HepG2 (cell line): ENCODE results near the gene KRT14. TPM values are rescaled to one million over a fixed set of nuclear protein-coding genes. Genes with fewer than 3 reads are reported as not detected.

Experiments
- ARNT2 ChIP-seq: sonication (generic); formaldehyde crosslinking; IDR thresholded peaks from 2 replicates; pipeline ENCODE4 v1.8.0; 2022; ENCODE audit warnings: mild to moderate bottlenecking, low read depth, missing genetic modification reagents, moderate library complexity
- KDM6A ChIP-seq: IDR thresholded peaks from 2 replicates; pipeline ENCODE4 v1.6.1; 2016; ENCODE audit warnings: low read depth
- NCOA2 ChIP-seq: sonication (generic); formaldehyde crosslinking; IDR thresholded peaks from 2 replicates; pipeline ENCODE4 v1.8.0; 2022; ENCODE audit warnings: inconsistent platforms
- SNRNP70 ChIP-seq: fragments of 200-400 bp; formaldehyde crosslinking; IDR thresholded peaks from 2 replicates; pipeline ENCODE4 v1.6.1; 2017; ENCODE audit warnings: mild to moderate bottlenecking, low read depth, low read length, moderate library complexity
- SP2 ChIP-seq: sonication (generic); formaldehyde crosslinking; IDR thresholded peaks from 2 replicates; pipeline ENCODE4 v1.5.1; 2020; ENCODE audit warnings: mild to moderate bottlenecking, missing genetic modification reagents
- TBP ChIP-seq: sonication (generic); formaldehyde crosslinking; IDR thresholded peaks from 2 replicates; pipeline ENCODE4 v1.5.0; 2020; ENCODE audit warnings: missing genetic modification reagents
- UBTF ChIP-seq: sonication (generic); formaldehyde crosslinking; IDR thresholded peaks from 2 replicates; pipeline ENCODE4 v1.4.0; 2020; ENCODE audit warnings: mild to moderate bottlenecking, missing genetic modification reagents
- ZFAT ChIP-seq: sonication (generic); formaldehyde crosslinking; conservative IDR thresholded peaks from 2 replicates; pipeline ENCODE4 v1.8.1; 2023; ENCODE audit warnings: missing genetic modification reagents, inconsistent platforms
- ZHX2 ChIP-seq, 2 experiments: sonication (generic) in 1 of 2; formaldehyde crosslinking in 1 of 2; IDR thresholded peaks; 2 replicates each; pipeline versions ENCODE4 v1.6.1 to v1.9.0; 2014 to 2022; ENCODE audit warnings: antibody characterized with exemption in 1 of 2, borderline replicate concordance in 1 of 2, inconsistent platforms in 1 of 2, low read depth in 1 of 2, missing genetic modification reagents in 1 of 2
- ZNF136 ChIP-seq: sonication (generic); formaldehyde crosslinking; IDR thresholded peaks from 2 replicates; pipeline ENCODE4 v1.8.1; 2022; ENCODE audit warnings: low read depth, mild to moderate bottlenecking, moderate library complexity, missing genetic modification reagents
- ZNF17 ChIP-seq: sonication (generic); formaldehyde crosslinking; IDR thresholded peaks from 2 replicates; pipeline ENCODE4 v1.5.0; 2020; ENCODE audit warnings: mild to moderate bottlenecking, missing genetic modification reagents
- ZNF280B ChIP-seq: sonication (generic); formaldehyde crosslinking; IDR thresholded peaks from 2 replicates; pipeline ENCODE4 v1.5.0; 2020; ENCODE audit warnings: missing genetic modification reagents, mild to moderate bottlenecking, borderline replicate concordance
- ZNF281 ChIP-seq: sonication (generic); formaldehyde crosslinking; IDR thresholded peaks from 2 replicates; pipeline ENCODE4 v1.4.0; 2020; ENCODE audit warnings: missing genetic modification reagents, borderline replicate concordance
- ZNF570 ChIP-seq: sonication (generic); formaldehyde crosslinking; IDR thresholded peaks from 2 replicates; pipeline ENCODE4 v1.4.0; 2020; ENCODE audit warnings: mild to moderate bottlenecking, missing genetic modification reagents, borderline replicate concordance
- ZNF670 ChIP-seq: sonication (generic); formaldehyde crosslinking; IDR thresholded peaks from 2 replicates; pipeline ENCODE4 v1.8.0; 2022; ENCODE audit warnings: mild to moderate bottlenecking, missing genetic modification reagents, borderline replicate concordance
- polyA plus RNA-seq, 8 experiments: library from polyadenylated mRNA; depleted of rRNA in 3 of 8; stranded (reverse) in 7 of 8; unstranded in 1 of 8; fragments of >200 nt; fragmentation: Illumina TruSeq in 4 of 8; extraction: Trizol in 4 of 8; gene quantifications; 2 replicates each; pipeline versions ENCODE4 v1.2.1 to v1.2.3, GENCODE V29; 2011 to 2016; ENCODE audit warnings: low read depth in 4 of 8, missing spikeins in 1 of 8, mixed read lengths in 1 of 8; ENCODE audit not compliant: insufficient read depth in 1 of 8
- total RNA-seq, 5 experiments: library from RNA; depleted of rRNA; stranded (reverse); fragments of >200 nt; fragmentation: Illumina TruSeq; extraction: Trizol; gene quantifications; 2 replicates each; pipeline ENCODE4 v1.2.3, GENCODE V29; 2016; ENCODE audit warnings: low read depth in 1 of 5

Gene KRT14
- total and polyA plus RNA-seq, 2 of the 13 experiments (the other 11 are each of a cell fraction or from before 2014, with no cell fraction given): 0.09 TPM; not detected in 1

GRCh38 chr17:41548844-41549595 is 37.7 kb downstream of the KRT14 start (continued):
- no peak for TF ChIP-seq UBTF (CRISPR knock-in tag)
- no peak for TF ChIP-seq TBP
- no peak for TF ChIP-seq ZNF17 (CRISPR knock-in tag)
- TF ChIP-seq ZHX2 (IDR thresholded peaks at IDR 0.05; ENCODE audit: low read depth): no peak
- no peak for TF ChIP-seq ZHX2 (CRISPR knock-in tag; IDR thresholded peaks at IDR 0.05; ENCODE audit: borderline replicate concordance)
- 0 out of 2 replicates have a peak, but pooled peaks have one; percentile 15 for TF ChIP-seq ZNF136 (CRISPR knock-in tag)
- TF ChIP-seq SP2 (CRISPR knock-in tag): no peak
- TF ChIP-seq ZNF670 (CRISPR knock-in tag): no peak
- no peak for TF ChIP-seq ZNF570 (CRISPR knock-in tag)
- peak; percentile 51 for TF ChIP-seq ARNT2
- no peak for TF ChIP-seq ZFAT (CRISPR knock-in tag)
- TF ChIP-seq ZNF281: no peak
- TF ChIP-seq KDM6A (CRISPR knock-in tag): no peak
- no peak for TF ChIP-seq SNRNP70
- TF ChIP-seq ZNF280B: peak; percentile 53; the same call in 1 of the 2 replicates
- TF ChIP-seq NCOA2 (CRISPR knock-in tag): 0 out of 2 replicates have a peak, but pooled peaks have one; percentile 10
